Stimulated activated CD8-positive, alpha-beta memory T cell treated with anti-CD3 and anti-CD28 coated beads, Interleukin-7, amount 100 ng/mL, for 24 hours (primary cell): ENCODE measurements around the gene SMIM5.
"Not testable (repeated sequence)": the region's sequence is repeated elsewhere in the genome, so short reads cannot be mapped to it uniquely, and the experiment has no call there.

Source experiments
- DNase-seq: peaks from one replicate; pipeline ENCODE4 v3.0.0-alpha.2; 2020; ENCODE audit warnings: low read depth

Gene SMIM5

DNA sequence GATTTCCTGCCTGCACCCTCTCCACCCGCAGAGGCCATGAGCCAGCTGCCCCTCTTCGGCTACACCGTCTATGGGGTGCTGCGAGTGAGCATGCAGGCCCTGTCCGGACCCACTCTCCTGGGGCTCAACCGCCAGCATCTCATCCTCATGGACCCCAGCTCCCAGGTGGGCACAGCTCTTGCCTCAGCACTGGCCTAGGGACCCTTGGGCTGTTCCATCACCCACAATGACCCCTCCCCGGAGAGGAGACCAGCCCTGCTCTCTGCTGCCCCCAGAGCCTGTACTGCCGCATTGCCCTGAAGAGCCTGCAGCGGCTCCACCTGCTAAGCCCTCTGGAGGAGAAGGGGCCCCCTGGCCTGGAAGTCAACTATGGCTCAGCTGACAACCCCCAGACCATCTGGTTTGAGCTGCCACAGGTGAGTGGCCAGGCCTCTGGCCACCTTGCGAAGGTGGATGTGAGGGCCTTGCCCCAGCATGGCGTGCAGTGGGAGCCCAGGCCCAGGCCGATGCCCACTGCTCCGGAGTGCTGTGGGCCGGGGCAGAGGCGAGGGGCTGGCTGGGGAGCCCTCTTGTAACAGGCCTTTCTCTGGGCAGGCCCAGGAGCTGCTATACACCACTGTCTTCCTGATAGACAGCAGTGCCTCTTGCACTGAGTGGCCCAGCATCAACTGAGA lies 7.3 kb upstream of the SMIM5 start:
- DNase-seq: no peak

DNA sequence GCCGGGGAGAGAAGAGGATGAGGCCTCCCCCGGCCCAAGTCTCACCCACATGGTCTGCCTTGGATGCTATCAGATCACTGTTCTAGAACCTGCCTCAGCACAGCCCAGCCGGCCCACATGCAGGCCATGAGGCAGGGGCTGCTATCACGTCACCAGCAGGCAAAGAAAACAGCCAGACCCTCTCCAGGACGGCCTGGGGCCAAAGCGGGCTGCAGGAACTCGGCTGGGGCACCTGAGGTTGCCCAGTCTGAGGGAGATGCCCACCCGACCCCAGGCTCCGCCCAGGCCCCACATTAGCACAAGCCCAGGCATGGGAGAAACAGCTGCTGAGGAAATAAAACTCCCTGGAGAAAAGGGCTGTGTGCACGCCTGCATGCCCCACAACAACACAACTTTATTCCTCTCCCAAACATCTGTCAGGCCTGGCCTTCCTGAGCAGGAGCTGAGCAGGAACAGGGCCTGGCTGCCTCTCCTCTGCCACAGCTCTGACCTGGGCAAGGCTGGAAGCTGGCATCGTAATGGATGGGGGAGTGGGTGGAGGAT lies 6.7 kb upstream of the SMIM5 start:
- DNase-seq: no peak

DNA sequence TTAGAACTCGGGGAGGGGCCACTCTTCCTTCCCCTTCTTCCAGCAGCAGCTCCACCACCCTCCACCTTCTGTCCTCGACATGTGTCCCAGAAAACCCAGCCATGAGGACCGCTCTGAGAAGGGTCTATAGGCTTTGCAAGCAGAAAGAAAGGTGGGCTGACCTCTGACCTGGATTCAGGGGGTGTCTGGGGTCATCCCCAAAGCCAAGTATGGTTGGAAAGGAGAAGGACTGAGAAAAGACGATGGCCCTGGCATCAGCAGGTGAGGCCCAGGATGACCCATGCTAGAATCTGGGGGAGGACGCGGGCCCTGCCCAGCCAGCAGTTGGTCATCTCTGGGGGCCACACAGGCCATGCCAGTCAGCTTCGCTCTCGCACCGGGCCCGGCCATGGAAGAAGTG lies 6.1 kb upstream of the SMIM5 start:
- no peak for DNase-seq

DNA sequence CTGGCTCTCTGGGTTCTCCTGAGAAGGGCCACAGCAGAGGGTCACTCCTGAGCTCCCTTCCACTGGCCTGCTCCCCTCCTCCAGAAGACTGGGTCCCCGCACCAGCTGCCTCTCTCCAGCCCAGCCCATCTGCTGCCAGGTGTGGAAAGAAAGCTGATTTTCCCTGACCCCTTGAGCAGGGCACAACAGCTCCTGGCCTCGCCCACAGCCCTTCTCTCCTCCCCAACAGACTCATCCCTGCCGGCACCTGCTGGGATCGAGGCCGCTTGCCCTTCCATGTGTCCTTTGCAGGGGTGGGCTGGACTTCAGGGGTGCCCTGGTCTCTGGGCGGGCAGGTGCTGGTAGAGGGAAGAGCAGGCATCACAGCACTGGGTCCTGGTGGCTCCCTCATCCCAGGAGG lies 4.8 kb upstream of the SMIM5 start:
- DNase-seq: no peak

DNA sequence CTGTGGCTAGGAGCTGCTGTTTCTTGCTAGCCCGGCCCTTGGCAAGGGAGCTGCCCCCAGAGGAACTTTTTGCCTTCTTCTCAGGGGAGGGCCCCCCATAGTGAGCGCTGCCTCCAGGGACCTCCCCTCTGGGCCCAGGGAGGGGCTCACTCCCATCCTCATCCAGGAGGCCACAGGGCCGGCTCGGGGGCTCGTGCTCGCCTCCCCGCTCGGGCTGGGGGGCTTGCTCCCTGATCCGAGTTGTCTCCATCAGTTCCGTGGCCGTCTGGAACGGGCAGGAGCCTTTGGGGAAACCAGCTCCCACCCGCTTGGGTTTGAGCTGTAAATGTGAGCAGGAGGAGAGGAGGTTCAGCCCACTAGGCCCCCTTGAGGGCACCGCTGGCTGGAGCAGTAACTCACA lies 4.1 kb upstream of the SMIM5 start:
- no peak for DNase-seq

DNA sequence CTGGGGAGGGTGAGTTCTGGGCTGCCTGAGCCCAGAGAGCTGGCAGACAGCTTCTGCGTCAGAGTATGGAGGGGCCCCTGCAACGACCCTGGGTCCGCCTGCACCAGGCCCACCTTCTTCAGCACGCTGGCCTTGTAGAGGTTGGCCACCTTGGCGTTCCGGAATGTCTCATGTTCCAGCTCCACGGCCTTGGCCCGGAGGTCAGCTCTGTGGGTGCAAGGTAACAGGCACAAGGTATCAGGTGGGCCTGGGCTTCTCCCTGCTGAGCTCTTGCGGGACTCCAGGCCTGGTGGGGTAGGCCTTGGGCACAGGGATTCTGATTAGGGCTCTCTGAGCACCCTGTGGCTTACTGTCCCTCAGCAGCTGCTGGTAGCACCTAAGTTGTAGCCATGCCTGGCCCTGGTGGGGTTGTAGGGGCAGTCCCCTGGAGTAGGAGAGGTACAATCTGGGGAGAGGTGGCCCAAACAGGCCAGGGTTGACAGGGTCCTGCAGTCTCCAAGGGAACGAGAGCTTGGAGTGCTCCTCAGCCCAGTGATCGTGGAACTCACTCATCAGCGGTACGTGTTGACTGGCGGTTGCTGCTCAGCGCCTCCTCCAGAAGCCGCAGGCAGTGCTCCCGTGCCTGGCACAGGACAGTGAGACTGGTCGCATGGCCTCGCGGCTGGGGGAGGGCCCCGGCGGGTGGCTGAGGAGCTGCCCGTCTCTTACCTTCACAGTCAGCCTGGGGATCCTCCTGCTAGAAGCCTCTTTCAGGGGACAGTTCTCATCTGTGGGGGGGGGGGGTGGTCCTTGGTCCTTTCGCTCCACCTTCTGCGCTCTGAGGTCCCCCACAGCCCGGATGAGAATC lies 2.9 kb upstream of the SMIM5 start:
- DNase-seq: no peak

DNA sequence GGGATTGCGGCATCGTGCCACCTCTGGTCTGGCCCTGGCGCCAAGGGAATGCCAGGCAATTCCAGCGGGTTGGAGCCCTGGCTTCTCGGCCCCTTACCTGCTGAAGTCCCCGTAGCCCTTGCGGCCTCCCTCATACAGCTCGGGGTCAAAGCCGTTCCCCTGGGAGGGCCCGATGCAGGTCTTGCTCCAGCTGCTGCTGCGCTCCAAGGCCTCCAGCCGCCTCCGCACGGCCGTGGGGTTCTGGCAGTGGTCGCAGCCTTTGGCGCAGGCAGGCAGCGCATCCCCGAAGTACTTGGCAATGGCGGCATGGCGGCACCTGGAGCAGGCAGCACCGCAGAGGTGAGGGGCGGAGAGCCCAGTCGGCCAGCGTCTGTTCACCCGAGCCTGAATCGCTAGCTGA lies 1.9 kb upstream of the SMIM5 start:
- no peak for DNase-seq

DNA sequence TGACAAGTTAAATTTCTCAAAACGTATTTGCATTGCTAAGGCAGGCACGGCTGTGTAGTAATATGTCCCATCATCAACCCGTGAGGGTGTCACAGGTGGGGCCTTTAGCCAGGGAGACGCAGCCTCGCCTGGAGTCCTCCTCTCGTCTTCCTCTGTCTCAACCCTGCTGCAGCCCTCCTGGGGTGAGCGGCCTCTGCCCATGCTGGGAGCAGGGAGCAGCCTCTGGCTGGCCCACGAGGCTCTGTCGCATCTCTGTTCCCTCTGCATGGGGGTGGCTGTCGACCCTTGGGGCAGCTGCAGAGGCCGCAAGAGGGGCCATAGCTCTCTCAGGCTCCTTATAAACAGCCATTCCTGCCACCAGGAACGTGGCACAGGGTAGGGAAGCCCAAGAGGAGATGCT lies 806 bp upstream of the SMIM5 start:
- DNase-seq: no peak

DNA sequence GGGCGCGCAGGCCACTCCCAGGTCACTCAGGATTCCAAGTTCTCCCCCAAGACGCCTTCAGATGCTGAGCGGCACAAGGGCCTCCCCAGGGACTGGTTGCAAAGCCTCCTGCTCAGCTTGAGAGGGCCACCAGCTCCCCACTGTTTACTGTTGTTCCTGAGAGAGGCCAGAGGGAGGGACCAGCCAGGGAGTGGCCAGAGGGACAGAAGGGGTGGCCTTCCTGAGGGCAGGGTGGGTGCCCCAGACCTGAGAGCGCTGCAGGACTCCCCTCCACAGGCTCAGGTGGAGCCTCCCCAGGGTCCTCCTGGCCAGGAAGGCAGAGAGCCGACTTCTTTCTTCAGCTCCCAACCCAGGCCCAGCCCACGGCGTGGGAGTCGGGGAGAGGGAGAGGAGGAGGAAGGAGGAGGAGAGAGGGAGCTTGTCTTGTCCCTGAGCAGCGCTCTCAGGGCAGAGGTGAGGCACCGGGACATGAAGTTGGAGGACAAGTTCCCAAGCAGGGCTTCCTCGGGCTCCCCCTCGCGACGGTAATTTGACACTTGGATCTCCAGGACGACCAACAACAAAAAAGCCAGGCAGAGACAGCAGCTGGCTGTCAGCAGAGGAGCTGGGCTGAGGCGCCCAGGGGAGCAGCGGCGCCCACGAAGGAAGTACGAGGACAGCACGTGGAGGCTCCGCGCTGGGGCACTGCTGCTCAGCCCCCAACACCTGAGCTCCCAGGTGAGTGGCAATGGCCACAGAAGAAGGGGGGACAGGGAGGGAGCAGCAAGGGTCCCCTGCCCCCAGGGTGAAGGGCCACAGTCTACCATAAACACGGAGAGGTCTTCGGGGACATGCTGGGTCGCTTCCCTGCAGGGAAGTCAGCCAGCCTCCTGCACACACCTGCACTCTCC lies 497 bp downstream of the SMIM5 start:
- DNase-seq: no peak

DNA sequence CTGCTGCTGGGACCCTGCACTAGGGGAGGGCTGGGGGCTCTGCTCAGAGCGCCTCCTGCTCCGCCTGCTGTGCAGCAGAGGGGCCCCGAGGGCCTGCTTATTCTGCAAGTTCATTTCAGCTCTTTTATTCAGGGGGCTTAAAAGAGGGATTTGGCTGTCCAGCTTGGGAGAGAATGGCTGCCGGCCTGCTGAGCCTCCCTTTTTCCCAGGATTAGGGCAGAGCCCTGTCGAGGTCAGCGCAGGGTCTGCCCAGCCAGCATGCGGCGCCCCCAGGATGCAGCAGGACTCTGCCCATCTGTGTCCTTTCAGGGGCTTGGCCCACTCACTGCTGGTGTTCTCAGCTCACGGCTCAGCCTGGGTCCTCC lies 1.1 kb downstream of the SMIM5 start:
- DNase-seq: no peak

DNA sequence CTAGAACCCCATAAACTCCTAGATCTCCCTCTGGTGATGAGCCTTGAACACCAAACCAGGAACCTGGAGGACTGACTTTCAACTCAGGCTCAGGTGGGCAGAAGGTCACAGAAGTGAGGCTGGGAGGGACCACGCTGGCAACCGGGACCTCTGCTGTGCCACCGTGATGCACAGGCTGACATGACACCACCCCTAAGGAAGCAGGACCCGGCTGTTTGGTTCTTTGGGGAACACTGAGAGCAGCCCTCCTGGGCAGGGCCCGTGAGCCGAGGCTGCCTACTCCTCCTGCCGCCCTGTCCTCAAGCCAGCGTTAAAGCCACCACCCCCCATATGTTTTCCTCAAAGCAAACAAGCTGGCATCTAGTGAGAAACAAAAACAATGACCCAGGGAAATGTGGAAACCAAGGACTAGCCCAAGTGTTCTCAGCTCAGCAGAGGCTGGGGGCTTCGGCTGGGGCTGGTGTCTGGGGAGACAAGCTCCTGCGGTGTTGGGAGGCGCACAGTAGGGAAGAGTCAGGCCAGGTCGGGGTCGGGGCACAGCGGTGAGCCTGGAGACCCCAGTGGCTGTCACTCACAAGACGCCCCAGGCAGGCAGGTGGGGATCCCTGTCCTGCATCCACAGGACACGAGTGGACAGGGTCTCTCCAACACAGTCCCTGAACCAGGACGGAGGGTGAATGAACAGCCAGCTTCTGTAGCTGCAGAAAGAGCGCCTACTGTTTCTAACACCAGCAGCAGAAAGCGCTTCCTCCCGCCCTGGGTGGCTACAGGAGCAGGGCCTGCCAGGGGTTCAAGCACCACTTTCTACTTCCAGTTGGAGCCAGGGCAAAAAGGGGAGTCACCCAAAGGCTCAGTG lies 1.7 kb downstream of the SMIM5 start:
- DNase-seq: no peak

DNA sequence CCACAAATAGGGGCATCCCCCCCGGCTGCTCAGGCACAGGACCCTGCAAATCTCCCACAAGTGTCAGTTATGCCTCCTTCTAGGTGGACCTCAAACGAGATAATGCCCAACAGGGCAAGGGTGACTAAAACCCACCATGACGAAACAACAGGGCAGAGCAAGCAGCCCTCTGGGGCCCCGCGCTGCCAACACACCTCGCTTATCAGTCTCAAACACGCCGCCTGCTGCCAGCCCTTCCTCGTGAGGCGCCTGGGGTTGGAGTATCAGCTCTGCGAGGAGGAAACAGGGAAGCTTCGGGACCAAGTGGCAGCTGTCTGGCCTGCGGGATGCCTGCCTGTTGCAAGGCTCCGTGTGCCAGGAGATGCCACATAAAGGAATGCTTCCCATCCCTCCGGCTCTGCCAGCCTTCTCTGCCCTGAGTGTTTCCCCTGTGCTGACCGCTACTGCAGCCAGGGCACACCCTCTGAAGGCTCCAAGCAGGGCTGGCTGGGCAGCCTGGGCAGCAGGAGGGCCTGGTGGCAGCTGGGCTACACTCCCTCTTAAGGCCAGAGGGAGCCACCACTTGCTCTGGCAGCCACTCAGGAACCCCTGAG lies 2.5 kb downstream of the SMIM5 start:
- no peak for DNase-seq

DNA sequence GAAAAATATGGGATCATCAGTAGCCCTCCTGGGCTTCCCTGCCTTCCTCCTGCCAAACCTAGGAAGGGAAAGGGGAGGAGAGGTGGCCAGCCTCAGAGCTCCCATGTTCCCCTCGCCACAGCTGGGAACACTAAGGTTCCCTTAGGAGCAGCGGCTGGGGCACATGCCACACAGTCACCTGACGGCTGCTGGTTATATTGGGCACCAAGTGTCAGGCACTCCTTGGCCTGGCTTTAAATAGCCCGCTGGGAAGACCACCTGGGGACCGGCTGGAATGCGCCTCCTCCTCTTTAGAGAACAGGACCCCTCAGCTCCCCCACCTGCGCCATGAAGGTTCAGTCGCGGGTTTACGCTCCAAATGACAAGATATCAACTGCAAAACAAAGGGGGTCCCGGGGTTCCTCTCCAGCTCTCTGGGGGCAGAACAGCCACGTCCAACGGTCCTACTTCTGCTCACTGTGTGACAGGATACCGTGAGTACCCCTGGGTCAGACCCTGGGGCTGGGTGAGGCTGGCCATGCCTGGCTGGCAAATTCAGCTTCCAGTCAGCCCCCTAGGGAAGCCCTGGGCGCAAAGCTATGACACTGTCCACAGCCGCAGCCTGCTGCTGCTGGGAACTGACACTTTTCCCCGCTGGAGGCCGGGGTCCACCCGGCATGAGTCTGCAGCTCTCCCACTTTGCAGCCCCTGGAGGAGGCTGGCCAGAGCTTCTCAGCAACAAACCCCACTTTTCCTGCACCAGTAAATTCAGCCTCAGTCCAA lies 3.3 kb downstream of the SMIM5 start:
- DNase-seq: no peak

DNA sequence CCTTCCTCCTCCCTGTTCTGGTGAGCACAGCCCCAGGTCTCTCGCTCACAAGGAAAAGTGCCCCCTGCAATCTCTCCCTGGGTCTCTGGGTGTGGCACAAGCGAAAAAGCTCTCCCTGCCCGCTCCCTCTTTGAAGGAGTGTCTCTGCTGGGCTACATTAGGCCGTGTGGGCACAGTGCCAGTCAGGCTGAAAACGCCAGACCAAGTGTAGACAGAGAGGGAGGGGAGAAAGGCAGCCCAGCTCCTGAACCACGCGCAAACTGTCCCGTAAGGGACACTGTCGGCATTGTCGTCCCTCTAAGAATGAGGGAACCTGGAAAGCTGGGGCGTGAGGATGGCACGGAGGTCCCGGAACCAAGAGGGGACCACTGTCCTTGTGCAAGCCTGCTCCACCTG lies 3.9 kb downstream of the SMIM5 start:
- DNase-seq: no peak

DNA sequence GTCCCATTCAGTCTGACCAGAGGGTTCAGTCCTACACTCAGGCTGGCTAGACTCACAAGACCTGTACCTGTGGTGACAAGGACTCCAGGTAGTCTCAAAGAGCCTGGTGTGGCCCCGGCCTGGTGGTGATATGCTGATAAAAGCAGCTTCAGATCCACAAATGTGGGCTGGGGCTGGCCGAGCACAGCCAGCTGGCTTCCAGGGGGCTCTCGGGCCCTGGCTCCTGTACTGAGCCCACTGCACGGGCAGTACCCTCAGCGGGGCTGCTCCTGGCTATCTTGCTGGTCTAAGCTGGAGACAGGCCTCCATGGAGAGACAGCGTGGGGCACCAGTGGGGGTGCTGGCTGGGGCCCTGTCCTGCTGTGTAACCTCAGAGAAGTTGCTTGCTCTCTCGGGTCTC lies 4.3 kb downstream of the SMIM5 start:
- DNase-seq: no peak

DNA sequence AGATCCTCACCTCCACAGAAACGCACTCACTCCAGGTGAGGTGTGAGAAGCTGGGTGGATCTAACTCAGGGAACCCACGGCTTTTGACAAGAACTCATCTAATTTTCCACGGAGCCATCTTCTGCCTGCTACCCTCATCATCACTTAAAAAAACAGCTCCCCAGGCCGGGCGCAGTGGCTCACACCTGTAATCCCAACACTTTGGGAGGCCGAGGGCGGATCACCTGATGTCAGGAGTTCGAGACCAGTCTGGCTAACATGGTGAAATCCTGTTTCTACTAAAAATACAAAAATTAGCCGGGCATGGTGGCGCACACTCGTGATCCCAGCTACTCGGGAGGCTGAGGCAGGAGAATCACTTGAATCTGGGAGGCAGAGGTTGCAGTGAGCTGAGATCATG lies 4.8 kb downstream of the SMIM5 start:
- not testable (repeated sequence) for DNase-seq

DNA sequence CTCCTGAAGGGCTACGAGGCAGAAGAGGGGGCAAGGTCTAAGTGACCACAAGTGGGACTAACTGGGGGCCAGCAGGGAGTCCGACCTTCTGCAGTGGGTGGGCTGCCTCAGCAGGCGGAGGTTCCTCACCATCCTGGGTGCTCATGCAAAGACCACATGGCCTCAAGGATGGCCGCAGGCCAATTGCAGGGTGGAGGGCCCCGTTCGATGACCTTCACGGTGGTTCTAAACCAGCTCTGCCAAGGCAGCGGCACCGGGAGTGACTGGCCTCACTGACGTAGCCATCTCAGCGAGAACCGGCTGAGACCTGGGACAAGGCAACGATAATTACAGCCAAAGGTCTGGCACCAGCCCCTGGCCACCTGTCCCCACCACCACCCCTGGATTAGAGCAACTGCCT lies 5.7 kb downstream of the SMIM5 start:
- DNase-seq: no peak

DNA sequence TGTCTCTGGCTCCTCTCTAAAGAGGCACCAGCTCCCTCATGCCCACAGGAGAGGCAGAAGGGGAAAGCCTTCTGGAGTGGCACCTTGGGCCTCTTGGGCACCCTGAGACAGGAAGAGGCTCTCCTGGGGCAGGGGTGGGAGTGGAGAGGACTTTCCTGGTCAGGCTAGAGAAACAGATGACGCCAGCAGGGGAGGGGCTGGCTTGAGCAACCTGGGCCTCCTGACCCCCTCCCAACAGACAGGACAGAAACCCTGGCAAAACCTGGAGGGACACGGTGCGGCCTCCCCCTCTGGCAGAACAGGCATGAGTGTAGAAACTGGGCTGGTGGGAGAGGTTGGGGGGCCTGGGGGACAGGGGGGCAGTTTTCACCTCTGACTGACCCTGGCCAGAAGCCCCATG lies 6.1 kb downstream of the SMIM5 start:
- no peak for DNase-seq

DNA sequence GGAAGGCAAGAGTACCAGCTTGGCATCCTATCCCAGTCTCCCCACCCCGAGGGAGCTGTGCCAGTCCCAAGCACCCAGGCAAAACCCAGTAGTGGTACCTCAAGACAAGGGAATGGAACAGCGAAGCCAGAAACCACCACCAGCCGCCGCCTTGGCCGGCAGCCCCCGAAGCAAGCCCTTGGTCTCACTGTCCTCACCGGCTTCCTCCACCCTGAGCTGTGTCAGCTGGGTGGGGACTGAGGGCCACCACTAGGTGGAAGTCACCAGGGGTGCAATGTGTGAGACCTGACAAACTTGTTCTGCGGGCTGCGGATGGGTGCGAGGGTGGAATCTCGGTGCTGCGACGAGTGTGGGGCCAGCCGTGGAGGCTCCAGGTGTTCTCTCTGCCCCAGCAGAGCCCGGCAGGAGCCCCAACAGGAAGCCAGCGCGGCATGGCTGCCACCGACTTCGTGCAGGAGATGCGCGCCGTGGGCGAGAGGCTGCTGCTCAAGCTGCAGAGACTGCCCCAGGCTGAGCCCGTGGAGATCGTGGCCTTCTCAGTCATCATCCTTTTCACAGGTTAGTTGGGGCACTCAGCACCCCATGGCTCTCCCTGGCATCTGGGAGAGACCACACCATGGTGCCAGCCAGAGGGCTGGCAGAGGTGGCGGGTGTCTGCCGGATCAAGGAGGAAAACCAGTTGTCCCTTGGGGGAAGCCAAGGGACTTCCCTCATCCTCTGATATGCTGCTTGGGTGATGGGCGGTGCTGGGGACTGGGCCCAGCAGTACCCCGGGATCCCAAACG lies 6.7 kb downstream of the SMIM5 start:
- no peak for DNase-seq
